Activated T-helper 17 cell treated with anti-CD3 and anti-CD28 coated beads, Interleukin-2, amount 50 U/mL, for 72 hours (primary cell): ENCODE results near the gene CNGB1. TPM values are rescaled to one million over a fixed set of nuclear protein-coding genes. Genes with fewer than 3 reads are reported as not detected.
"Not testable (repeated sequence)": the region's sequence is repeated elsewhere in the genome, so short reads cannot be mapped to it uniquely, and the experiment has no call there.

ENCODE experiments used
- ATAC-seq: fragments of 150-1000 bp; cut with Tn5 transposase; replicated peaks from 2 replicates; pipeline ENCODE4 v1.10.0; 2021; ENCODE audit warnings: mild to moderate bottlenecking, moderate library complexity
- H3K27ac Mint-ChIP-seq: one replicate; pipeline ENCODE4 v1.8.0; 2022; ENCODE audit warnings: mixed read lengths
- H3K27me3 Mint-ChIP-seq: one replicate; pipeline ENCODE4 v1.8.0; 2022; ENCODE audit warnings: mixed read lengths
- H3K36me3 Mint-ChIP-seq: one replicate; pipeline ENCODE4 v1.8.0; 2022; ENCODE audit warnings: low read depth, mild to moderate bottlenecking, mixed read lengths
- H3K4me1 Mint-ChIP-seq: one replicate; pipeline ENCODE4 v1.8.0; 2022; ENCODE audit warnings: mixed read lengths
- H3K4me3 Mint-ChIP-seq: one replicate; pipeline ENCODE4 v1.8.0; 2022; ENCODE audit warnings: mild to moderate bottlenecking, mixed read lengths
- H3K9me3 Mint-ChIP-seq: one replicate; pipeline ENCODE4 v1.8.0; 2022; ENCODE audit warnings: mixed read lengths
- total RNA-seq, 2 donors: library from RNA; stranded (reverse); gene quantifications; one replicate each; pipeline ENCODE4 v1.2.3, GENCODE V29; 2022

The CNGB1 gene
- total RNA-seq, 2 donors from 2014 or later = not detected

DNA sequence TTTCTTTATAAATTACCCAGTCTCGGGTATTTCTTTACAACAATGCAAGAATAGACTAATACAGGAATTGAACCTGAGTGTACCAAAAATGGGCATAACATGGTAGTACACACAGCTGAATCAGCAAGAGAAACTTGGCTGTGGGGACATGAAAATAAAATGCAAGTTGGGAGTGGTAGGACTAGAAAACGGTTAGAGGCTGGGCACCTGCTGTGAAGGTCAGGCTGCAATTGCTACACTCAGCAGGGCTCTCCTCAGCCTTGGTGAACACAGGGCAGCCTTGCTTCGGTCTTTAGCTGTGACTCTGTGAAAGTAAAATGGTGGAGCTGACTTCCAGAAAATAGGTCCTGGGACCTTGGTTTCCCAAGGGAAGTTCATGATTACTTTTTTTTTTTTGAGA, 45.6 kb downstream of the CNGB1 start:
- H3K4me3 Mint-ChIP-seq = no peak overlapping the region
- H3K9me3 Mint-ChIP-seq = no peaks in the 10 kb centered on the region
- H3K27me3 Mint-ChIP-seq = peaks cover 8% of the 10 kb centered on the region
- no peaks in the 10 kb centered on the region for H3K4me1 Mint-ChIP-seq
- no peak for ATAC-seq
- H3K27ac Mint-ChIP-seq = no peak overlapping the region
- H3K36me3 Mint-ChIP-seq = no peaks in the 10 kb centered on the region

DNA sequence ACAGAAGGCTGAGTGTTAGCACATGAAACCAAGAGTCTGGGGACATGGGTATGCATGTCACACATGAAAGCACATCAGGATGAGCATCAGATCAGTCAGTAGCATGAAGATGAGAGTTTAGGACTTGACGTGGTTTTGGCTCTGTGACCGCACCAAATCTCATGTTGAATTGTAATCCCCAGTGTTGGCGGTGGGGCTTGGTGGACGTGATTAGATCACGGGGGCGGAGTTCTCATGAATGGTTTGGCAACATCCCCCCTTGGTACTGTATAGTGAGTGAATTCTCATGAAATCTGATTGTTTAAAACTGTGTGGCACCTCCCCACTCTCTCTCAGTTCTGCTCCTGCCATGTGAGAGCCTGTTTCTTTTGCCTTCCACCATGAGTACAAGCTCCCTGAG, 46.4 kb downstream of the CNGB1 start:
- H3K4me1 Mint-ChIP-seq = no peaks in the 10 kb centered on the region
- no peak for ATAC-seq
- no peak overlapping the region for H3K27ac Mint-ChIP-seq
- H3K27me3 Mint-ChIP-seq = peaks cover 8% of the 10 kb centered on the region
- H3K4me3 Mint-ChIP-seq = no peak overlapping the region
- no peaks in the 10 kb centered on the region for H3K36me3 Mint-ChIP-seq
- H3K9me3 Mint-ChIP-seq = peaks cover 3% of the 10 kb centered on the region

DNA sequence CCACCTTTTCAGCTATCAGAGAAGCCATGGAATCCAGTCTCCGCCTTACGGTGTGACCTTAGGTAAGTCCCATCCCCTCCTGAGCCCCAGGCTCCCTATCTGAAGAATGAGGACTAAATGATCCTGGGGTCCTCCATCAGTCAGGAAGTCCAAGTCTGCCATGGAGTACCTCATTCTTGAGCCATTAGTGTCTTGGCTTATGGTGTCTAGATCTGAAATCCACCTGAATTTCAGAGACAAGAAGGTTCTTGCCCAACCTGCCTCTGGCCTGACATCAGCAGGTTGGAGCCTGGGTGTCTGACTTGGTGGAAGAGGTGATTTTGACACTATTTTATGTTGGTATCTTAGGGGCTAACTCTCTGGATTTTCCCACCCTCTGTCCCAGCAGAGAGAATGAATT, 47.1 kb downstream of the CNGB1 start:
- Mint-ChIP-seq H3K36me3 (no peaks in the 10 kb centered on the region), H3K27ac (no peak overlapping the region), H3K27me3 (peaks cover 5% of the 10 kb centered on the region), H3K4me1 (no peaks in the 10 kb centered on the region), H3K9me3 (peaks cover 3% of the 10 kb centered on the region), H3K4me3 (no peak overlapping the region)
- no peak for ATAC-seq

DNA sequence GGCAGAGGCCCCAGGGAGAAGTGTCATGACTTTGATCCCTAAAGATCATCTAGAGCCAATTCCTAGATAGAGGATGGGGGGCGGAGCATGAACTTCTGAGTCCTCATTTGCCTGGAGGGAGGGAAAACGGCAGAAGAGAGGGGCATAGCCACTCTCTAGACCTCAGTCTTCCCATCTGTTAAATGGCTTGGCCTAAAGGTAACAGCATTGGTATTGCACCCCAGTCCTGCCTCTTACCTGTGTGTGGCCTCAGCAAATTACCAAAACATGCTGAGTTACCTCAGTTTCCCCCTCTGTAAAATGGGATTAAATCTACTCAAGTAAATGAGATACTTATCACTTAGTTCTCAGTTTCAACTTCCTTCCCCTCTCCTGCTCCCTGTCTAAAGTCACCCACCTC, 47.5 kb downstream of the CNGB1 start:
- peaks cover 3% of the 10 kb centered on the region for H3K9me3 Mint-ChIP-seq
- ATAC-seq = no peak
- peaks cover 5% of the 10 kb centered on the region for H3K27me3 Mint-ChIP-seq
- H3K4me1 Mint-ChIP-seq = no peaks in the 10 kb centered on the region
- H3K36me3 Mint-ChIP-seq = no peaks in the 10 kb centered on the region
- H3K4me3 Mint-ChIP-seq = no peak overlapping the region
- H3K27ac Mint-ChIP-seq = no peak overlapping the region

DNA sequence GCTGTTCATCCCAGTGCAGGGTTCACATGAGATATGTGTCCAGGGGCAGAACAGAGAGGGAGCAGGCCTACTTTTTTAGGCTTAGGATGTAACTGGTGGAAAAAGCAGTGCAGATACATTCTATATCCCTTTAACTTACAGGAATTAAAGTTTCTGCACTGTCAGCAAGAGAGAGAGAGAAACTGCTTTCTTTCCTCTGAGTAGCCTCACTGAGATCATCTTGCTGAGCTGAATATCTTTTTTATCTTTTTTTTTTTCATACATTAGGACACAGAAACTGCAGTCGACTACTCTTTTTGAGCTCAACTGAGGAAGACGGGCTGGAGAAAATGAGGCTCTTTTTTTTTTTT, 50.1 kb downstream of the CNGB1 start:
- H3K4me1 Mint-ChIP-seq = no peaks in the 10 kb centered on the region

DNA sequence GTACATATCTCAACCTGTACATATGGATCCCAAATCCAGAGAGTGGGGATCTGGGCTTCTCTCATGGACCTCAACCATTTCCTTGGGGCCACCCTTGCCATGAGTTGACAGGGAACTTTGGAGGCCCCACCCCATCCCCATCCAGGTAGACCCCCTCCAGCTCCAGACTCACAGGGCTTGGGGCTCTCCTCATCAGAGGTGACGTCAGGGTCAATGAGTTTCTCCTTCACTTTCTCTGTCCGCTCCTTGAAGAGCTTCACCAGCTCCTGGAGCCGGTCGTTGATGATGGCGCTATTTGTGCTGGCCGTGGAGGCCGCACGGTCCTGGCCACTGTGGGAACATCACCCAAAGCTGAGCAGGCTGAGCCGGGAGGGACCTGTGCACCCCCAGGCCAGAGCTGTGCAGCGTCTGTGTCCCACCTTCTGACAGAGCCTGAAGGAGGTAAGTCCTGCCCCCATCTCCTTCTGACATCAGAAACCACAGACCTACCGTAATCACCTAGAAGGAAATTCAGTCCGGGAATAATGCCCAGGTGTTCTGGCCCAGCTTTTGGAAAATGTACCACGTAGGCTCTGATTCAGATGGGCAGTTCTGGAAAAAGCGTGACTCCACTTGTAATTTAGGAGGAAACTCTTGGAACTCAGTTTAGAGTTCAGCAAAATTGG, 50.6 kb downstream of the CNGB1 start:
- H3K27me3 Mint-ChIP-seq = no peaks in the 10 kb centered on the region

More for the DNA sequence above, 50.1 kb downstream of the CNGB1 start:
- peaks cover 3% of the 10 kb centered on the region for H3K9me3 Mint-ChIP-seq
- no peak overlapping the region for H3K27ac Mint-ChIP-seq
- no peak overlapping the region for H3K4me3 Mint-ChIP-seq
- no peaks in the 10 kb centered on the region for H3K36me3 Mint-ChIP-seq
- no peaks in the 10 kb centered on the region for H3K27me3 Mint-ChIP-seq
- ATAC-seq = no peak

DNA sequence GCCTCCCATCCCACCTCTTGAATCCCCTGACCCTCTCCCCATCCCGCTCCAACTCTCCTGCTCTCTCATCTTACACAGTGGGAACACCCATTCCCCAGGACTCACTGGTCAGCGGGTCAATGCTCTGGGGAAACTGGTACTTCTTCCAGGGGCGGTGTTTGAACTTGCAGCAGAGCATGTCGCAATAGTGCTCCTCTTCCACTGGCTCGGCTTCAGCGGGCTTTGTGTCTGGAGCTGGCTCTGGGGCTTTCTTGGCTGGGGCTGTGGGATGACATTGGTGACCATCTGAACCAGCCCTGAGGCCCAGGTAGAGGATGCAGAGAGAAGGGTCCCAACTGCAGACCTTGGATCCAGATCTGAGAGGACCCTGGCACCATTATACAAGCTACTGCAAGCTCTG, 51.9 kb downstream of the CNGB1 start:
- ATAC-seq = no peak
- no peaks in the 10 kb centered on the region for H3K27me3 Mint-ChIP-seq
- no peaks in the 10 kb centered on the region for H3K36me3 Mint-ChIP-seq
- H3K9me3 Mint-ChIP-seq = peaks cover 3% of the 10 kb centered on the region
- no peaks in the 10 kb centered on the region for H3K4me1 Mint-ChIP-seq
- no peak overlapping the region for H3K27ac Mint-ChIP-seq
- no peak overlapping the region for H3K4me3 Mint-ChIP-seq

More for the DNA sequence above, 50.6 kb downstream of the CNGB1 start:
- peaks cover 3% of the 10 kb centered on the region for H3K9me3 Mint-ChIP-seq
- no peak overlapping the region for H3K27ac Mint-ChIP-seq
- no peak for ATAC-seq
- H3K4me3 Mint-ChIP-seq = no peak overlapping the region
- H3K4me1 Mint-ChIP-seq = no peaks in the 10 kb centered on the region
- no peaks in the 10 kb centered on the region for H3K36me3 Mint-ChIP-seq

DNA sequence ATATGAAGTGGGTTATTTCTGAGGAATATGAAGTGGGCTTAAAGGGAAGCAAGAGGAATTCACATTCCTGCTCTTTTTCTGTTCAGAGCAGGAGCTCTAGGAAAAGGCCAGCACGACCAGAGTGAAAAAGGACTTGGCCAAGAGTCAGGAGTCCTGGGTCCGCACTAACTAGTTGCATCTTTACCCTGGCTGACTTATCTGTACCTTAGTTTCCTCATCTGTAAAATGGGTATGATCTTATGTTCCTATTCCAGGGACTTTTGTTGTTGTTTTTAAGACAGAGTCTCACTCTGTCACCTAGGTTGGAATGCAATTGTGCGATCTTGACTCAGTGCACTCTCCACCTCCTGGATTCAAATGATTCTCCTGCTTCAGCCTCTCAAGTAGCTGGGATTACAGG, 52.5 kb downstream of the CNGB1 start:
- peaks cover 3% of the 10 kb centered on the region for H3K9me3 Mint-ChIP-seq
- no peak overlapping the region for H3K4me3 Mint-ChIP-seq
- ATAC-seq = no peak
- no peaks in the 10 kb centered on the region for H3K27me3 Mint-ChIP-seq
- H3K27ac Mint-ChIP-seq = no peak overlapping the region
- no peaks in the 10 kb centered on the region for H3K4me1 Mint-ChIP-seq
- H3K36me3 Mint-ChIP-seq = no peaks in the 10 kb centered on the region

DNA sequence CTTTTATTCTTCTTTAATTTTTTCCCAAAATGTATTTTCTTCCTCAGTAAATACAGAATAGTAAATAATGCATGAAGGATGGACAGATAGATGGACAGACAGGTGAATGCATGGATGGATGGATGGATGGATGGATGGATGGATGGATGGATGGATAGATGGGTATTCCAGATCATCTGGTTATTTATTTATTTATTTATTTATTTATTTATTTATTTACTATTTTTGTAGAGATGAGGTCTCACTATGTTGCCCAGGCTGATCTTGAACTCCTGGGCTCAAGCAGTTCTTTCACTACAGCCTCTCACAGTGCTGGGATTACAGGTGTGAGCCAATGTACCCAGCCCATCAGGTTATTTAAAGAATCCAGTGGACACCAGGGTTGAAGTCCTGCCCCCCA, 53.0 kb downstream of the CNGB1 start:
- not testable (repeated sequence) for H3K9me3 Mint-ChIP-seq, H3K4me1 Mint-ChIP-seq, H3K27ac Mint-ChIP-seq, H3K36me3 Mint-ChIP-seq, H3K4me3 Mint-ChIP-seq, H3K27me3 Mint-ChIP-seq, ATAC-seq

DNA sequence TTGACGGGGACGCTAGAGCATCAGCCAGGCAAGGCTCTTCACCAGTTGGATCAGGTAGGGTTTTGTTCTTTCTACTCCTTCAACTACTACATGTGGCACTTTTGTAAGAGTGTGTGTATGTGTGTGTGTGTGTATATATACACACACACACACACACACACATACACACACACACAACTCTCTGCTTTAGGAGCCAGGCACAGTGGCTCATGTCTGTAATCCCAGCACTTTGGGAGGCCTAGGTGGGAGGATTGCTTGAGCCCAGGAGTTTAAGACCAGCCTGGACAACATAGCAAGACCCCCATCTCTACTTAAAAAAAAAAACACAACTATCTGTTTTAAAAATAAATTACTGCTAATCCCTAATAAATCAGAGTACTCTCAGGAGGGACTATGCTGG, 53.4 kb downstream of the CNGB1 start:
- not testable (repeated sequence) for H3K9me3 Mint-ChIP-seq, H3K27me3 Mint-ChIP-seq, H3K4me1 Mint-ChIP-seq, H3K36me3 Mint-ChIP-seq, ATAC-seq, H3K4me3 Mint-ChIP-seq, H3K27ac Mint-ChIP-seq

DNA sequence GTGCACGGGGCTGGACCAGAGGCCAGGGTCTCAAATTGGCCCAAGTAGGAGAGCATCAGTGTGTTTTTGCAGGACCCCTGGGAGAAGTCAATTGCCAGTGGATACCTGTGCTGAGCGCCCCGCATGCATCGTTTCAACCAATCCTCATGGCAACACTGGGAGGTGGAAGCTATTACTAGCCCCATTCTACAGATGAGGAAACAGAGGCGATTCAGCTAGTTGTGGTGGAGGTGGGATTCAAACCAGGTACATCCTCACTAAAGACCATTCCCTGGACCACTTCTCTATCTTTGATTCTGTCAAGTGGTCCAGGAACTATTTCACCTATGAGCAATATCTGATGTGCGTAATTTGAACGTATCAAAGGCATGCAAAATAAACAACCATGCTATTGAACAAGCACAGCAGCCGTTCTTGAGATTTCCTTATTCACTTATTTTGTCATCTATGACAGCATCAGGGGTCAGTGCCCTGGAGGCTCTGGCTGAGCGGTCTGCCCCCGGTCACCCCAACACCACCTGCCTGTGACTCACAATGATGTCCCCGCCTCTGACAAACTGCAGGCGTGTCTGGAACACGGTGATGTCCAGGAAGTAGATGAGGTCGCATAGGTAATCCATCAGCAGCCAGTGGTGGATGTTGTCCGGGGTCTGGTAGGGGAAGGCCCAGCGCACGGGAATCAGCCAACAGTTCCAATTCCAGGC, 54.0 kb downstream of the CNGB1 start:
- no peak for ATAC-seq
- Mint-ChIP-seq H3K36me3 (no peaks in the 10 kb centered on the region), H3K27me3 (no peaks in the 10 kb centered on the region), H3K9me3 (peaks cover 3% of the 10 kb centered on the region), H3K4me3 (no peak overlapping the region), H3K4me1 (no peaks in the 10 kb centered on the region), H3K27ac (no peak overlapping the region)

DNA sequence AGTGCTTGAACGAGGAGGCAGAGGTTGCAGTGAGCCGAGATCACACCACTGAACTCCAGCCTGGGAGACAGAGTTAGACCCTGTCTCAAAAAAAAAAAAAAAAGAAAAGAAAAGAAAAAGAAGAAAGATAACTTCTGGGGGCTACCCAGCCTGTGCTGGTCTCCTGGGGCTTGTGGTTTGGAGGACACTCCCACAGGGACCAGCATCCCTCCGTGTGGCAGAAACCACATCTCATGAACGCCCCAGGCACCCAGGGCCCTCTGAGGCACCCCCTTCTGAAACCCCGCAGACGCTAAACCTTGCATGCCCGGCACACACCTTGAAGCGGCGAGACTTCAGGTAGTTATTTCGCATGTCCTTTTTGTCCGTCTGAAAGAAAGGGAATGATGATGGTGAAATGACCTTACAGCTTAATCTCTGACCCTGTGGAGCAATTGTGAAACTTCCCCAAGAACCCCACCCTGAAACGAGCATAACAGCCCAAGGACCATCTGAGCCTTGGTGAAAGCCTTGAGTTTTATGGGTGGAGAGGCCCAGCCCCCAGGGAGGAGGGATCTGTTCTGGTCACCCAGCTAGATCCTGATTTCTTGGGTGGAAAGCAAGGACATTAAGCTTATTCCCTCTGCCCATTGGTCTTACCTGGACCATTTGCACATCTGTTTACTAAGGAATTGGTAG, 55.0 kb downstream of the CNGB1 start:
- Mint-ChIP-seq H3K4me1 (no peaks in the 10 kb centered on the region), H3K27me3 (no peaks in the 10 kb centered on the region), H3K36me3 (no peaks in the 10 kb centered on the region), H3K4me3 (no peak overlapping the region), H3K9me3 (peaks cover 3% of the 10 kb centered on the region), H3K27ac (no peak overlapping the region)
- no peak for ATAC-seq

DNA sequence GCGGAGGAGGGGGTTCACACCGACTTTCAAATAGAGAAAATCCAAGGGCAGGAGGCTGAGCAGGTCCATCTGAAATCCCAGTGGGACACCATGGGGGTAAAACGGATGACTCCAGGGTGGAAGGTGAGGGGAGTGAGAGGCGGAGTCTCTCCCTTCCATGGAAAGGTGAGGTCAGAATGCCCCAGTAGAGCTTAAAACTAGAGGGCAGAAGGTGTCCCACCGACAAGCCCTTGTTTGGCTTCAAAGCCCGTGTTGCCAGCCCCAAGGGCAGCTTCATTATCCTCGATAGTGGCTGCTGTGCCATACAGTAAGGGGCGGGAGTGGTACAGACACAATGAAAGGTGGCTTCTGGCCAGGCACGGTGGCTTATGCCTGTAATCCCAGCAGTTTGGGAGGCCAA, 55.7 kb downstream of the CNGB1 start:
- no peaks in the 10 kb centered on the region for H3K4me1 Mint-ChIP-seq
- H3K9me3 Mint-ChIP-seq = peaks cover 3% of the 10 kb centered on the region
- no peak for ATAC-seq
- H3K36me3 Mint-ChIP-seq = no peaks in the 10 kb centered on the region
- no peak overlapping the region for H3K4me3 Mint-ChIP-seq
- H3K27me3 Mint-ChIP-seq = no peaks in the 10 kb centered on the region
- no peak overlapping the region for H3K27ac Mint-ChIP-seq

DNA sequence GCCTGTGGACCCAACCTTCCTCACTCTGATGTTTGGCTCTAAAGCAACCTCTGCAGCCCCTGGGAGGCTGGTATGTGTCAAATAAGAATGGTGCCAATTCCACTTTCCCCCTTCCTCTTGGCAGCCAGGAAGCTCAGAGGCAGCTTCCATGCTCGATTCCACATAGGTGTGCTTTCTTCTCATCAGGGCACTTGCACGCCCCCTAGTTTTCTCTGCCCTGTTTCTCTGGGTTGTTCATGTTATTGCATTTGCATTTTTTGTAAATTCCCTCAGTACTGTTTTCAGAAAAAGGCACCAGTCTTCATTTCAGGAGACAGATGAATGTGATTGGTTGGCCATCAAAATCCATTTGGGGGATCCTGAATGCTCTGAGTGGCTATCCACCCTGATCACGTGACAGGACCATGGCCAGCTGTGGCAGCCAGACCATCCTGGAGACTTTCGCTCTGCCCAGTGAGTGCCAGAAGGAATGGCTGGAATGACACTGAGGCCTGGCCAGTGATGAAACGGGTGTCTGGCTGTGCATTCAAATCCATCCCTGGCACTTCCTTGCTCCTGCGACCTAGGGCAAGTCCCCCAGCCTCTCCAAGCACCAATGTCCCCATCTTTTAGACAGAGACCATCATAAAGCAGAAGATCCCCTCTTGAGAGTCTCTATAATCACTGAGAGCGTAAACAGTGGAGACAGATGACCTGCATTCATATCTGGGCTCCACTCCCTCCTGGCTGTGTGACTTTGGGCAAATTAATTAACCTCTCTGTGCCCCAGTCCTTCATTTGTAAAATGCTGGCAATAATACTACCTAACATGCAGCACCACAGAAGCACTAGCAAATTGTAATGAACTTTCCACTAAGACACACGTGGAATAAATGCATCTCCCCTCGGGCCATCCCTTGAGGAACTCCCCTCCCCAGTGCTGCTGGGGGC, 56.4 kb downstream of the CNGB1 start:
- Mint-ChIP-seq H3K27ac (no peak overlapping the region), H3K4me3 (no peak overlapping the region), H3K9me3 (peaks cover under 1% of the 10 kb centered on the region), H3K27me3 (no peaks in the 10 kb centered on the region), H3K4me1 (no peaks in the 10 kb centered on the region), H3K36me3 (no peaks in the 10 kb centered on the region)
- ATAC-seq = no peak
